K562 (cell line): ENCODE measurements around the gene ATP8A1. TPM values are rescaled to one million over a fixed set of nuclear protein-coding genes. Genes with fewer than 3 reads are reported as not detected.

Source experiments
- ATAC-seq: fragments of 200-7000 bp; cut with Tn5 transposase; 3 replicates; pipeline ENCODE4 v1.9.1; 2020; ENCODE audit warnings: moderate library complexity
- BruUV-seq: library from RNA; stranded (reverse); fragments of 400-500 nt; replicated peaks from 2 replicates; lab custom pipeline; 2021; lab: Mats Ljungman, UMichigan
- CTCF ChIA-PET: fragments of 300-600 bp; formaldehyde crosslinking; extraction: SDS; loops from one replicate; lab custom pipeline; 2021; ENCODE audit warnings: low intra/inter-chr PET ratio; lab: Yijun Ruan, JAX
- POLR2A ChIA-PET: fragments of 300-600, 350-650 bp; sonication (Branson Sonifier 250); formaldehyde crosslinking; extraction: SDS; loops from one replicate; lab custom pipeline; 2021; ENCODE audit warnings: antibody characterized with exemption, inconsistent platforms; lab: Yijun Ruan, JAX
- DNase-seq, 4 experiments: peaks; one replicate each; pipeline versions ENCODE4 v3.0.0 to v3.0.0-alpha.2; 2011 to 2018; ENCODE audit warnings: low spot score in 3 of 4, mixed read lengths in 3 of 4; ENCODE audit errors: extremely low read depth in 1 of 4
- FAIRE-seq: peaks from 2 replicates; lab custom pipeline; 2011; peaks lifted over from hg19 to GRCh38; lab: Jason Lieb, UNC
- H2AFZ ChIP-seq: 2 replicates; pipeline ENCODE4 v1.6.0; 2011; ENCODE audit warnings: low read depth, low read length, control low read depth, inconsistent platforms
- H3K27ac ChIP-seq: fragments of 200-600 bp; 3 replicates; pipeline ENCODE4 v1.8.0; 2011; ENCODE audit warnings: low read depth, mild to moderate bottlenecking, control low read depth, inconsistent platforms, low read length, moderate library complexity, mixed read lengths; ENCODE audit errors: extremely low read depth
- H3K27me3 ChIP-seq, 2 experiments: fragments of 300-600 bp in 1 of 2; 2 replicates in 1 of 2; 3 replicates in 1 of 2; pipeline versions ENCODE4 v1.6.0 to v1.8.0; 2011; ENCODE audit warnings: inconsistent platforms in 2 of 2, low read length in 2 of 2, mild to moderate bottlenecking in 1 of 2, mixed read lengths in 1 of 2, moderate library complexity in 1 of 2; ENCODE audit not compliant: control insufficient read depth in 2 of 2, insufficient read depth in 2 of 2
- H3K36me3 ChIP-seq: fragments of 300-600 bp; 3 replicates; pipeline ENCODE4 v1.8.0; 2011; ENCODE audit warnings: mild to moderate bottlenecking, low read length, inconsistent platforms; ENCODE audit not compliant: control insufficient read depth, insufficient read depth
- H3K4me1 ChIP-seq, 2 experiments: fragments of 200-600 bp in 1 of 2; replicated peaks in 1 of 2; 2 replicates in 1 of 2; 3 replicates in 1 of 2; pipeline versions ENCODE4 v1.5.1 to v1.8.0; 2011; ENCODE audit warnings: inconsistent platforms in 2 of 2, low read length in 2 of 2, mild to moderate bottlenecking in 1 of 2, mixed read lengths in 1 of 2, moderate library complexity in 1 of 2; ENCODE audit not compliant: control insufficient read depth in 2 of 2, insufficient read depth in 2 of 2
- H3K4me2 ChIP-seq: 2 replicates; pipeline ENCODE4 v1.6.1; 2011; ENCODE audit warnings: low read length, control low read depth, inconsistent platforms, mixed read lengths; ENCODE audit not compliant: insufficient read depth
- H3K4me3 ChIP-seq: fragments of 200-600 bp; sonication (generic), shearing (Covaris generic); 2 replicates; pipeline ENCODE4 v1.5.1; 2016; ENCODE audit warnings: control low read depth, inconsistent platforms
- H3K79me2 ChIP-seq: fragments of 200-600 bp; 3 replicates; pipeline ENCODE4 v1.8.0; 2011; ENCODE audit warnings: low read length, inconsistent platforms; ENCODE audit not compliant: control insufficient read depth, insufficient read depth
- H3K9ac ChIP-seq, 2 experiments: 2 replicates each; pipeline versions ENCODE4 v1.6.0 to v1.6.1; 2011; ENCODE audit warnings: low read depth in 2 of 2, low read length in 2 of 2, control low read depth in 1 of 2, inconsistent platforms in 1 of 2, mild to moderate bottlenecking in 1 of 2, mixed read lengths in 1 of 2; ENCODE audit not compliant: insufficient read depth in 1 of 2
- H3K9me1 ChIP-seq: one replicate; pipeline ENCODE4 v1.6.0; 2011; ENCODE audit warnings: inconsistent platforms, mild to moderate bottlenecking, low read length, moderate library complexity; ENCODE audit not compliant: control insufficient read depth, insufficient read depth
- H3K9me3 ChIP-seq: replicated peaks from 2 replicates; pipeline ENCODE4 v1.5.1; 2011; ENCODE audit warnings: low read depth, low read length, inconsistent platforms; ENCODE audit not compliant: control insufficient read depth, insufficient read depth
- H4K20me1 ChIP-seq: replicated peaks from 2 replicates; pipeline ENCODE4 v1.6.1; 2011; ENCODE audit warnings: low read length, inconsistent platforms, mixed read lengths; ENCODE audit not compliant: control insufficient read depth, insufficient read depth
- ARNT ChIP-seq, 2 experiments: fragments of 450-650 bp; IDR thresholded peaks; 2 replicates each; pipeline ENCODE4 v1.6.1; 2016; ENCODE audit warnings: mild to moderate bottlenecking in 1 of 2
- EHMT2 ChIP-seq: fragments of 450-650 bp; IDR thresholded peaks from 2 replicates; pipeline ENCODE4 v1.6.1; 2018; ENCODE audit warnings: antibody characterized with exemption
- GTF2F1 ChIP-seq: IDR thresholded peaks from 2 replicates; pipeline ENCODE4 v1.6.1; 2011; ENCODE audit warnings: low read depth, low read length, improper control_type of control experiment
- JUNB ChIP-seq: fragments of 450-650 bp; formaldehyde crosslinking; conservative IDR thresholded peaks from 2 replicates; pipeline ENCODE4 v1.4.0; 2020; ENCODE audit warnings: mild to moderate bottlenecking
- TAL1 ChIP-seq: fragments of 450-650 bp; IDR thresholded peaks from 2 replicates; pipeline ENCODE4 v1.6.1; 2016; ENCODE audit warnings: mild to moderate bottlenecking
- TRIM28 ChIP-seq: fragments of 450-650 bp; IDR thresholded peaks from 2 replicates; pipeline ENCODE4 v1.6.1; 2017
- XRCC3 ChIP-seq: fragments of 450-650 bp; IDR thresholded peaks from 2 replicates; pipeline ENCODE4 v1.6.1; 2017; ENCODE audit warnings: mild to moderate bottlenecking, moderate library complexity
- ZNF3 ChIP-seq: fragments of 250-450 bp; sonication (Bioruptor Pico); IDR thresholded peaks from 2 replicates; pipeline ENCODE4 v1.5.0; 2021; ENCODE audit warnings: mild to moderate bottlenecking, moderate library complexity
- WGBS: fragments of 100-300 bp; shearing (Covaris generic); methylation state at CpG from one replicate; pipeline ENCODE4 v1.1.6; 2016; ENCODE audit warnings: low coverage, mixed read lengths; ENCODE audit not compliant: insufficient coverage; ENCODE audit errors: missing lambda C conversion rate; 5-methylcytosine and 5-hydroxymethylcytosine counted together
- in situ Hi-C: fragments of 300-500 bp; cut with MboI; formaldehyde crosslinking; loops from 4 replicates; pipeline ENCODE4 v1.15.0; 2018; ENCODE audit warnings: inconsistent platforms, mixed read lengths
- intact Hi-C: fragments of 100-400 bp; cut with micrococcal nuclease; formaldehyde crosslinking; loops from 2 replicates; pipeline ENCODE4 v1.14.2; 2022
- polyA plus RNA-seq, 8 experiments: library from polyadenylated mRNA; depleted of rRNA in 4 of 8; stranded (reverse) in 5 of 8; unstranded in 3 of 8; fragments of >200 nt; fragmentation: Nextera tagmentation in 2 of 8; fragmentation: Illumina TruSeq in 1 of 8; extraction: Ambion mirVana in 2 of 8; extraction: Trizol in 1 of 8; gene quantifications; 2 replicates each; pipeline versions ENCODE4 v1.2.1 to v1.2.3, GENCODE V29; 2011 to 2014; ENCODE audit warnings: inconsistent platforms in 1 of 8, missing spikeins in 1 of 8
- total RNA-seq, 7 experiments: library from RNA; depleted of rRNA in 6 of 7; stranded (reverse); fragments of >200 nt in 6 of 7; fragmentation: Illumina TruSeq in 2 of 7; extraction: Trizol in 2 of 7; gene quantifications; 2 replicates each; pipeline versions ENCODE4 v1.2.1 to v1.2.3, GENCODE V29; 2011 to 2021; ENCODE audit warnings: low replicate concordance in 1 of 7
- TF ChIP-seq, protein P1 (sequence below): sonication (generic); formaldehyde crosslinking; IDR thresholded peaks from 2 replicates; pipeline ENCODE4 v1.9.0; 2022; ENCODE audit warnings: mild to moderate bottlenecking, missing genetic modification reagents

The ATP8A1 gene
- total and polyA plus RNA-seq, 9 of the 15 experiments (the other 6 are each of a cell fraction or from before 2014, with no cell fraction given), result 0.05 to 0.29 (median 0.07) TPM; not detected in 2

- Histone ChIP-seq H3K79me2 (no peaks in the 10 kb centered on the region), H3K27ac (no peak overlapping the region), H3K9ac (peak overlapping the region in 1 of 2 experiments; percentile 84; a peak in 2 of 4 replicates), H3K4me2 (peak overlapping the region; percentile 73), H3K4me3 (peak overlapping the region; percentile 50), H3K9me1 (no peaks in the 10 kb centered on the region), H2AFZ (peak overlapping the region; percentile 82), H4K20me1 (no peaks in the 10 kb centered on the region), H3K9me3 (no peaks in the 10 kb centered on the region), H3K4me1 (peaks cover 8 to 19% of the 10 kb centered on the region in 2 experiments; a peak in 3 of 5 replicates), H3K36me3 (no peaks in the 10 kb centered on the region), H3K27me3 (peaks cover 0 to 8% of the 10 kb centered on the region in 2 experiments; a peak in 1 of 5 replicates)
- ChIA-PET POLR2A (interaction anchor here (1.2 to 1.9 kb wide), 2 partner anchors 14 to 31 kb away, joined by 4 to 6 read pairs; no protein-coding TSS in a partner anchor), CTCF (no interaction called here)
- DNase-seq (no peak), ATAC-seq (peak; percentile 5), FAIRE-seq (no peak)
- BruUV-seq, result no TSS peak
- in situ Hi-C loops (no loop called here), intact Hi-C loops (no loop called here)
- TF ChIP-seq ARNT (IDR thresholded peaks at IDR 0.05), result no peak
- TF ChIP-seq, protein P1, sequence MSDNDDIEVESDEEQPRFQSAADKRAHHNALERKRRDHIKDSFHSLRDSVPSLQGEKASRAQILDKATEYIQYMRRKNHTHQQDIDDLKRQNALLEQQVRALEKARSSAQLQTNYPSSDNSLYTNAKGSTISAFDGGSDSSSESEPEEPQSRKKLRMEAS (CRISPR knock-in tag), result no peak
- TF ChIP-seq ZNF3 (CRISPR knock-in tag), result no peak
- TF ChIP-seq XRCC3, result no peak
- no peak for TF ChIP-seq JUNB
- no peak for TF ChIP-seq TAL1
- TF ChIP-seq GTF2F1, result no peak
- TF ChIP-seq TRIM28, result no peak
- no peak for TF ChIP-seq EHMT2
- WGBS, result 36% methylated on average over 30 of the region's 39 CpGs
These were observed 805 bp downstream of the ATP8A1 start for GRCh38 chr4:42655921-42656678.
